ENCODE data around the gene SLC25A26. TPM values are rescaled to one million over a fixed set of nuclear protein-coding genes. Genes with fewer than 3 reads are reported as not detected.

Gene SLC25A26
- total RNA-seq, 2 donors from 2014 or later = 17.1 to 17.8 TPM

GRCh38 chr3:66354001-66354400, 133.2 kb downstream of the SLC25A26 start:
- H3K36me3 ChIP-seq = no peaks in the 10 kb centered on the region
- H3K4me1 ChIP-seq = no peaks in the 10 kb centered on the region
- no peak overlapping the region for H3K9ac ChIP-seq (ENCODE audit: low read depth in 2 of 2, low read length in 2 of 2)
- no peak overlapping the region for H3K27ac ChIP-seq
- no peaks in the 10 kb centered on the region for H3K9me3 ChIP-seq
- intact Hi-C loops (cut with DNase I) = no loop called here
- DNase-seq = no peak
- H3K27me3 ChIP-seq = no peaks in the 10 kb centered on the region
- H3K4me3 ChIP-seq = no peak overlapping the region
- TF ChIP-seq CTCF (IDR thresholded peaks at IDR 0.05) = no peak

- intact Hi-C loops (cut with DNase I) = no loop called here
- Histone ChIP-seq H3K27me3 (no peaks in the 10 kb centered on the region), H3K27ac (no peak overlapping the region), H3K9ac (ENCODE audit: low read depth in 2 of 2, low read length in 2 of 2) (no peak overlapping the region), H3K36me3 (no peaks in the 10 kb centered on the region), H3K4me3 (no peak overlapping the region), H3K4me1 (no peaks in the 10 kb centered on the region), H3K9me3 (no peaks in the 10 kb centered on the region)
- no peak for TF ChIP-seq CTCF (IDR thresholded peaks at IDR 0.05)
- no peak for DNase-seq
These were observed 134.6 kb downstream of the SLC25A26 start for GRCh38 chr3:66355394-66355793.

GRCh38 chr3:66355997-66356396, 135.2 kb downstream of the SLC25A26 start:
- Histone ChIP-seq H3K9ac (ENCODE audit: low read depth in 2 of 2, low read length in 2 of 2) (no peak overlapping the region), H3K9me3 (no peaks in the 10 kb centered on the region), H3K4me3 (no peak overlapping the region), H3K4me1 (no peaks in the 10 kb centered on the region), H3K27me3 (no peaks in the 10 kb centered on the region), H3K36me3 (no peaks in the 10 kb centered on the region), H3K27ac (no peak overlapping the region)
- TF ChIP-seq CTCF (IDR thresholded peaks at IDR 0.05) = no peak
- DNase-seq = no peak
- intact Hi-C loops (cut with DNase I) = no loop called here

- intact Hi-C loops (cut with DNase I) = no loop called here
- Histone ChIP-seq H3K36me3 (no peaks in the 10 kb centered on the region), H3K9ac (ENCODE audit: low read depth in 2 of 2, low read length in 2 of 2) (no peak overlapping the region), H3K27me3 (no peaks in the 10 kb centered on the region), H3K27ac (no peak overlapping the region), H3K9me3 (no peaks in the 10 kb centered on the region), H3K4me3 (no peak overlapping the region), H3K4me1 (no peaks in the 10 kb centered on the region)
- TF ChIP-seq CTCF (IDR thresholded peaks at IDR 0.05) = no peak
- DNase-seq = no peak
These were observed 140.6 kb downstream of the SLC25A26 start for GRCh38 chr3:66361356-66361755.

GRCh38 chr3:66362541-66362941, 141.7 kb downstream of the SLC25A26 start:
- no peak for DNase-seq
- no peaks in the 10 kb centered on the region for H3K27me3 ChIP-seq
- no peak overlapping the region for H3K4me3 ChIP-seq
- H3K36me3 ChIP-seq = no peaks in the 10 kb centered on the region
- intact Hi-C loops (cut with DNase I) = no loop called here
- no peak for TF ChIP-seq CTCF (IDR thresholded peaks at IDR 0.05)
- no peaks in the 10 kb centered on the region for H3K9me3 ChIP-seq
- no peaks in the 10 kb centered on the region for H3K4me1 ChIP-seq
- no peak overlapping the region for H3K9ac ChIP-seq (ENCODE audit: low read depth in 2 of 2, low read length in 2 of 2)
- H3K27ac ChIP-seq = no peak overlapping the region

- DNase-seq = no peak
- Histone ChIP-seq H3K27ac (no peak overlapping the region), H3K9me3 (no peaks in the 10 kb centered on the region), H3K27me3 (no peaks in the 10 kb centered on the region), H3K4me1 (no peaks in the 10 kb centered on the region), H3K9ac (ENCODE audit: low read depth in 2 of 2, low read length in 2 of 2) (no peak overlapping the region), H3K4me3 (no peak overlapping the region), H3K36me3 (no peaks in the 10 kb centered on the region)
- intact Hi-C loops (cut with DNase I) = no loop called here
- no peak for TF ChIP-seq CTCF (IDR thresholded peaks at IDR 0.05)
These were observed 142.3 kb downstream of the SLC25A26 start for GRCh38 chr3:66363148-66363547.

All from colonic mucosa (tissue), 4 donors.